OCI-M1 (cell line): ENCODE data around the gene IFNA13.

ENCODE experiments used
- DNase-seq: peaks from one replicate; lab custom pipeline; 2025; lab: John Stamatoyannopoulos, UW

The IFNA13 gene

DNA sequence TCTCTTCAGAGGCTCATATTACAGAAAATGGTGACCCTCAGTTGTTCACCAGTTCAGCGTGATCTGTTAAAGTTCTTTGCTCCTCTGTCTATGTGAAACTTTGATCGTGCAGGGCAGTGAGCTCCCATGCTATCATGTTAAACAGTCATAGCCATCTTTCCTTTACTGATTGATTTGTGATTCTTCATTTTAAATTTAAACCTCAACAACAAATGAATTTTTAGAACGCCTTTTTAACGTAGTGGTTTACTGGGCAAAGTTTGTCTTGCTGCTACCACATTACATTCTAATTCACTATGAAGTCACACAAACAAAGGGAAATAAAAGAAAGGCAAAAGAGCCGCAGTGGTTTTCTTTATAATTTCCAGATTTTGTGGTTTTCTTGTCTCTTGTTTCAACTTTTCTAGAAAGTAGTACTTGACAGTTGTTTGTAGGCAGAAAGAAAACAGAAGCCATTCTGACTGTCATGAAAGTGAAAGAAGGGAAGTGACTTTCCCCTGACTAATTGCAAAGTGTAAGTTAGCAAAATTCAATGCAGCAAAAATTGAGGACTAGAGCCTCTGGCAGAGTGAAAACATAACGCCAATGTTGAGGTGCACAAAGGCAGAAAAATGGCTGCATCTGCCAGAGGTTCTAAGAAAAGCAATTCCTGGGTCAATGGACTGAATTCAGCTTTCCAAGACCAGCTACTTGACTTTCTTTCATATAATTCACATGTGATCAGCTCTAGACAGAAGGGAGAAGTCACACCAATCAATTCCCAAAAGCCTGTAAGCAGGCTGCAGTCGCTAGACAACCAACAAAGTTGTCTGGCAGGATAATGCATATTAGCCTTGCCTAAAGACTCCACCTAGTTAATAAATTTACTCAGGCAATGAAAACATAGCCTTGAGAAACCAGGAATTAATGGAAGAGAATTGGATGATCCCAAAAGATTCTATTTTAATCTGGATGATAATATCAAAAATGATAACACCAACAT is 10.1 kb downstream of the IFNA13 start:
- peak; percentile 30 for DNase-seq

GRCh38 chr9:21350787-21351186 is 17.1 kb downstream of the IFNA13 start, which contains the start of gene IFNA6:
IFNA6 (minus strand) TSS chr9:21350887; CDS start chr9:21350887, 0 bp downstream.
- DNase-seq = no peak

DNA sequence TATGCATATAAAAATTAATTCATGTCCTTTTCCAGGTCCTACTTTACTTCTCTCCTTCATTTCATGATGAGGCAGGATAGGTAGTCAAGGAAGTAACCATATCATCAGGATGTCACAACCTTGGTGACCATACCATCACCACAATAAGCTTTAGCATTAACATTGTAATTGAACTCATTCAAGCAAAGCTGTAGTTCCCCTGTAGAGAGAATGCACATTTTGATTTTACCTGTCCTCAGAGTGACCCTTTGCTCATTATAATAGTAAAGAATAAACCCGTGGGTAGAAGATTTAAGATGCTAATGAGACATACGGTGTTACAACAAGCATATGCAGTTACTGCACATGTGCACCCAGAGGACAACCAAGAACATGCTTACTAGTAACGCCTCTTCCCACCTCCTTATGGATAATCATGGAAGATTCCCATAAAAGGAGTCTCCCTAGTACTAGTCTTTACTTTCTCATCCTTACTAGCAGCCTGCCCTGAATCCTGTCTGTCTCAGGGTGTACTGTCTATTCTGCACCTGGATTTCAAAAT is 19.4 kb downstream of the IFNA13 start:
- no peak for DNase-seq

- DNase-seq = no peak
Measured at GRCh38 chr9:21340735-21341134, 27.1 kb downstream of the IFNA13 start.

GRCh38 chr9:21336457-21336856 is 31.4 kb downstream of the IFNA13 start:
- DNase-seq = peak; percentile 43

GRCh38 chr9:21334701-21335632 is 32.9 kb downstream of the IFNA13 start, which contains the start of gene KLHL9:
KLHL9 (minus strand) TSS chr9:21335404; CDS start chr9:21334859, 545 bp downstream.
- peak; percentile 87 for DNase-seq

- peak; percentile 33 for DNase-seq
Measured at GRCh38 chr9:21333226-21333625, 34.6 kb downstream of the IFNA13 start.

DNA sequence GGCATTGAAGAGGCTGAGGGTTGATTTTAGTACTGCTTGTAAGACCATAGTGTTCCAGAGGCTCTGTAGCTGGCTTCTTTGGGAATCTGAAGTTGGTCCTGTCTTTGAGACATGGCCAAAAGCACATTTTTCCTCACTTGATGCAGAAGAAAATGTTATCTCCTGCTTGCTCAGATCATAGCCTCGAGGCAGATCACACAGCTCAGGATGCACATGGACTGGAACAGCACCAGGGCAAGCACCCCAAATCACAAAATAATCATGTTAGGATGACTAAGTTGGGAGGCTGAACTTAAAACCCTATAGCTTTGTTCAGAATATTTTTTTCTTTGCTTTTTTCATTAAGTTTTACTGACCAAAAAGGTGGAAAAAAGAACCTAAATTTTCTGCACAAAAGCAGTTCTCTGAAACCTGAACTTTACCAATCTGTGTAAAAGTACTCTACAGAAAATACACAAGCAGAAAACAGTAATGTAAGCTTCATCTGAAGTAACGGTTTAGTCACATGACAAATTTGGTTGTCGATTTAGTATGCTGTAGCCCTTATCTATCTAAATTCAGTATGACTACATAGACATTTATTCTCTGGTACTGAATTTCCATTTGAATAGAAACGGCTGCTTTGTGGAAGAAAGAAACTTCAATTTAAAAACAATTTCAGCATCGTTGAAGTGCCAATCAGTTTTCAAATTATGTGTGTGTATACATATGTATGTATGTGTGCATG is 36.0 kb downstream of the IFNA13 start:
- peak; percentile 11 for DNase-seq

GRCh38 chr9:21326526-21327139 is 41.2 kb downstream of the IFNA13 start:
- DNase-seq = peak; percentile 70

DNA sequence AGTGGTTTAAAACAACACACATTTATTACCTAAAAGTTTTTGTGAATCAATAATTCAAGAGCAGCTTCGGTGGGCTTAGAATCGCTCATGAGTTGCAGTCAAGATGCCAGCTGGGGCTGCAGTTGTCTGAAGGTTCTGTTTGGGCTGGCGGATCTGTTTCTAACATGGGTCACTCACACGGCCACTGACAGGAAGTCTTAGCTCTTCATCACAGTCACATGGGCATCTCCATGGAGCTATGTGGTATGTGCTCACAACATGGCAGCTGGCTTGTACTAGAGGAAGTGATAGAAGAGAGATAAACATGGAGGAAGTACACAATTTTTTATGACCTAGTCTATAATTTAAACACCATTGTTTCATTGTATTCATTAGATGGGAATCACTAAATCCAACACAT is 43.8 kb downstream of the IFNA13 start:
- no peak for DNase-seq

DNA sequence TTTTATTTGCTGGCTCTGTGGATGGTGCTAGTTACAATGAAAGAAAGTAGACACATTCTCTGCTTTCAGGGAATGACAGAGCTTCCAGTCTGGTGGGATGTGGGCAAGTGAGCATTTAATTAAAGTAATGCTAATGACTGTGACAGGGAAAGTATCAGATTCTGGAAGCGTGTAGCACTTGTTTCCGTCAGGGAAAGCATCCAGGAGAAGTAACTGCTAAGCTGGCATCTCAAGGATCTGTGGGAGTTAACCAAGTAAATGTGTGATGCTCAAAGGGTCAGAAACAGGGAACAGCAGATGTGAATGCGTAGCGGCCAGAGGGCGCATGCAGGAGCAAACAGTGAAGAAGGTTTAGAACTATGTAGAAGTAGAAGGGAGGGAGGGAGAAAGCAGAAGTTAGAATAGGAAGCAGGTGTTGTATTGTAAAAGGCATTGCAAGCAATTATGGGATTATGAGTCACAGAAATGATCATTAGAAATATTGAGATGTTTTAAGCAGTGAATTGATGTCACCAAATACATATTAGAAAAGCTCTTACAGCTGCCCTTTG is 44.9 kb downstream of the IFNA13 start:
- no peak for DNase-seq

DNA sequence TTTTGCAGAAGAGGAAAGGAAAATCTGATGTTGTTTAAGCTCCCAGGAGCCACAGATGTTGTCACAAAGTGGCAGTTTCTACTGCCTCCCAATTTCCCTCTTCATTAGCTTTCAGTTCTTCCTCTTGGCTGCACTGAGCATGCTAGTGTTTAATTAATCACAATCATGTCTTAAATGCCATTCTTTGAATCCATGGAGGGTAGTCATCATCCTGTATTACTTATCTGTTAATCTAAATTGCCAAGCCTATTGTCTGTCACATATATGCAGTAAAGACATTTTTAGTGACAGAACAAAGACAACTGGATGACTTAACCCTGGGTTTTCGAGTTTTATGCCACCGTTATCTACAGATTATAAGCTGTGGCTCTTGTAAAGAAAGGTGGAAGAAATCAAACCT is 47.4 kb downstream of the IFNA13 start:
- no peak for DNase-seq

GRCh38 chr9:21317956-21318923 is 49.6 kb downstream of the IFNA13 start:
- peak; percentile 59 for DNase-seq
